GM12878 (cell line): ENCODE data around the gene TMEM198. TPM values are rescaled to one million over a fixed set of nuclear protein-coding genes. Genes with fewer than 3 reads are reported as not detected.

ENCODE experiments used
- ATAC-seq: fragments of 200-7000 bp; cut with Tn5 transposase; 3 replicates; pipeline ENCODE4 v1.9.1; 2020; ENCODE audit warnings: mild to moderate bottlenecking, moderate library complexity
- BruUV-seq: library from RNA; stranded (reverse); fragments of 400-500 nt; replicated peaks from 2 replicates; lab custom pipeline; 2021; lab: Mats Ljungman, UMichigan
- CTCF ChIA-PET: fragments of 300-600 bp; sonication (Branson Sonifier 250); formaldehyde crosslinking; extraction: SDS; loops from one replicate; lab custom pipeline; 2021; ENCODE audit warnings: inconsistent platforms; lab: Yijun Ruan, JAX
- POLR2A ChIA-PET: fragments of 350-600 bp; formaldehyde crosslinking; extraction: SDS; loops from one replicate; lab custom pipeline; 2021; ENCODE audit warnings: inconsistent platforms; lab: Charles Lee
- RAD21 ChIA-PET: fragments of 300-600 bp; sonication (Branson Sonifier 250); formaldehyde crosslinking; loops from one replicate; lab custom pipeline; 2023; ENCODE audit warnings: antibody characterized with exemption; ENCODE audit not compliant: unreplicated experiment; lab: Charles Lee
- SMC1A ChIA-PET: fragments of 300-600 bp; sonication (Branson Sonifier 250); formaldehyde crosslinking; loops from one replicate; lab custom pipeline; 2023; ENCODE audit not compliant: unreplicated experiment, uncharacterized antibody; lab: Charles Lee
- DNase-seq: peaks from one replicate; pipeline ENCODE4 v3.0.0-alpha.2; 2011; ENCODE audit warnings: low read depth, low spot score
- FAIRE-seq: peaks from 3 replicates; lab custom pipeline; 2011; peaks lifted over from hg19 to GRCh38; lab: Jason Lieb, UNC
- H2AFZ ChIP-seq: 2 replicates; pipeline ENCODE4 v1.6.0; 2011; ENCODE audit warnings: low read depth, low read length, control low read depth; ENCODE audit not compliant: control insufficient read depth
- H3K27ac ChIP-seq: 2 replicates; pipeline ENCODE4 v1.5.1; 2011; ENCODE audit warnings: control low read depth; ENCODE audit not compliant: control insufficient read depth, insufficient read depth
- H3K27me3 ChIP-seq, 2 experiments: replicated peaks in 1 of 2; 2 replicates each; pipeline versions ENCODE4 v1.6.0 to v1.6.1; 2011; ENCODE audit warnings: low read length in 1 of 2; ENCODE audit not compliant: control insufficient read depth in 2 of 2, insufficient read depth in 2 of 2
- H3K36me3 ChIP-seq, 2 experiments: 2 replicates each; pipeline ENCODE4 v1.5.1; 2011; ENCODE audit warnings: low read length in 1 of 2; ENCODE audit not compliant: control insufficient read depth in 2 of 2, insufficient read depth in 2 of 2
- H3K4me1 ChIP-seq: 2 replicates; pipeline ENCODE4 v1.6.1; 2011; ENCODE audit warnings: mild to moderate bottlenecking, low read length, moderate library complexity, mixed read lengths; ENCODE audit not compliant: control insufficient read depth, insufficient read depth
- H3K4me2 ChIP-seq: 2 replicates; pipeline ENCODE4 v1.6.0; 2011; ENCODE audit warnings: control low read depth; ENCODE audit not compliant: control insufficient read depth, insufficient read depth
- H3K4me3 ChIP-seq: fragments of 200-600 bp; sonication (generic); 2 replicates; pipeline ENCODE4 v1.5.1; 2016
- H3K79me2 ChIP-seq: 2 replicates; pipeline ENCODE4 v1.6.0; 2011; ENCODE audit warnings: low read length; ENCODE audit not compliant: control insufficient read depth, insufficient read depth
- H3K9ac ChIP-seq: 2 replicates; pipeline ENCODE4 v1.8.0; 2011; ENCODE audit warnings: low read length, control low read depth, mixed read lengths; ENCODE audit not compliant: control insufficient read depth, insufficient read depth
- H3K9me3 ChIP-seq: replicated peaks from 3 replicates; pipeline ENCODE4 v1.5.1; 2011; ENCODE audit warnings: mild to moderate bottlenecking, low read length; ENCODE audit not compliant: control insufficient read depth, insufficient read depth
- H4K20me1 ChIP-seq: 2 replicates; pipeline ENCODE4 v1.6.0; 2011; ENCODE audit not compliant: control insufficient read depth, insufficient read depth
- BMI1 ChIP-seq: fragments of 450-650 bp; IDR thresholded peaks from 2 replicates; pipeline ENCODE4 v1.6.1; 2016; ENCODE audit warnings: mild to moderate bottlenecking, moderate library complexity, borderline replicate concordance
- HDAC6 ChIP-seq: fragments of 200-600 bp; sonication (generic); IDR thresholded peaks from one replicate; pipeline ENCODE4 v1.8.0; 2017; ENCODE audit warnings: antibody characterized with exemption; ENCODE audit not compliant: unreplicated experiment
- IKZF1 ChIP-seq: fragments of 450-650 bp; conservative IDR thresholded peaks from 2 replicates; pipeline ENCODE4 v1.6.1; 2017; ENCODE audit warnings: antibody characterized with exemption, mild to moderate bottlenecking
- LARP7 ChIP-seq: fragments of 450-650 bp; IDR thresholded peaks from 2 replicates; pipeline ENCODE4 v1.6.1; 2017; ENCODE audit warnings: mild to moderate bottlenecking
- PAX8 ChIP-seq: fragments of 450-650 bp; IDR thresholded peaks from 2 replicates; pipeline ENCODE4 v1.6.1; 2017; ENCODE audit warnings: mild to moderate bottlenecking, moderate library complexity
- POLR2AphosphoS2 ChIP-seq: IDR thresholded peaks from 2 replicates; pipeline ENCODE4 v1.6.1; 2011; ENCODE audit warnings: low read depth, mild to moderate bottlenecking, low read length, improper control_type of control experiment, moderate library complexity
- RELB ChIP-seq: fragments of 450-650 bp; IDR thresholded peaks from 2 replicates; pipeline ENCODE4 v1.6.1; 2017; ENCODE audit warnings: low read depth, mild to moderate bottlenecking, moderate library complexity
- RFX5 ChIP-seq: IDR thresholded peaks from 2 replicates; pipeline ENCODE4 v1.6.1; 2011; ENCODE audit warnings: low read depth, low read length, improper control_type of control experiment
- SIN3A ChIP-seq: IDR thresholded peaks from 2 replicates; pipeline ENCODE4 v1.6.1; 2012; ENCODE audit warnings: low read depth, low read length, improper control_type of control experiment
- SMC3 ChIP-seq: IDR thresholded peaks from 2 replicates; pipeline ENCODE4 v1.6.1; 2011; ENCODE audit warnings: low read length, improper control_type of control experiment, borderline replicate concordance
- SPI1 ChIP-seq: IDR thresholded peaks from 2 replicates; pipeline ENCODE4 v1.6.1; 2011; ENCODE audit warnings: low read depth, mild to moderate bottlenecking, low read length, moderate library complexity, borderline replicate concordance; ENCODE audit not compliant: insufficient read depth
- SUPT20H ChIP-seq: IDR thresholded peaks from 2 replicates; pipeline ENCODE4 v1.6.1; 2011; ENCODE audit warnings: low read depth, mild to moderate bottlenecking, low read length, moderate library complexity, borderline replicate concordance; ENCODE audit not compliant: control insufficient read depth
- TAF1 ChIP-seq: IDR thresholded peaks from 2 replicates; pipeline ENCODE4 v1.6.1; 2011; ENCODE audit warnings: mild to moderate bottlenecking, low read depth, low read length, borderline replicate concordance
- WGBS: methylation state at CpG from one replicate; pipeline ENCODE4 v1.1.6; 2016; ENCODE audit warnings: low lambda C conversion rate; ENCODE audit not compliant: insufficient replicate concordance, insufficient coverage; ENCODE audit errors: missing lambda C conversion rate; 5-methylcytosine and 5-hydroxymethylcytosine counted together
- in situ Hi-C: fragments of 300-500 bp; cut with MboI; formaldehyde crosslinking; loops from 9 replicates; pipeline ENCODE4 v1.14.3; 2018; ENCODE audit warnings: mixed read lengths
- intact Hi-C: fragments of 100-400 bp; cut with micrococcal nuclease; formaldehyde crosslinking; loops from one replicate; pipeline ENCODE4 v1.14.2; 2022; ENCODE audit not compliant: unreplicated experiment
- polyA plus RNA-seq, 11 experiments: library from polyadenylated mRNA; depleted of rRNA in 4 of 11; unstranded in 6 of 11; stranded (reverse) in 5 of 11; fragments of >200 nt; fragmentation: Nextera tagmentation in 4 of 11; fragmentation: Illumina TruSeq in 1 of 11; extraction: Ambion mirVana in 4 of 11; extraction: Trizol in 1 of 11; gene quantifications; 1 replicate in 1 of 11; 2 replicates in 10 of 11; pipeline versions ENCODE4 v1.2.1 to v1.2.3, GENCODE V29; 2011 to 2016; ENCODE audit warnings: inconsistent platforms in 2 of 11, missing spikeins in 2 of 11, low read depth in 1 of 11
- total RNA-seq, 4 experiments: library from RNA; depleted of rRNA in 3 of 4; stranded (reverse); fragments of >200 nt in 3 of 4; fragmentation: Illumina TruSeq in 1 of 4; extraction: Trizol in 1 of 4; gene quantifications; 2 replicates each; pipeline versions ENCODE4 v1.2.1 to v1.2.3, GENCODE V29; 2013 to 2021
- TF ChIP-seq, protein P1 (sequence below): IDR thresholded peaks from 2 replicates; pipeline ENCODE4 v1.6.1; 2012; ENCODE audit warnings: mild to moderate bottlenecking, low read depth, low read length
- TF ChIP-seq, protein P2 (sequence below): IDR thresholded peaks from 2 replicates; pipeline ENCODE4 v1.6.1; 2011; ENCODE audit warnings: mild to moderate bottlenecking, low read depth, low read length, moderate library complexity; ENCODE audit not compliant: insufficient replicate concordance
- TF ChIP-seq, protein P3 (sequence below): IDR thresholded peaks from 2 replicates; pipeline ENCODE4 v1.6.1; 2011; ENCODE audit warnings: low read depth, low read length, improper control_type of control experiment, borderline replicate concordance

The TMEM198 gene
- total and polyA plus RNA-seq, 10 of the 15 experiments (the other 5 are each of a cell fraction or from before 2014, with no cell fraction given): 0.16 to 1.2 (median 0.65) TPM; not detected in 2

DNA sequence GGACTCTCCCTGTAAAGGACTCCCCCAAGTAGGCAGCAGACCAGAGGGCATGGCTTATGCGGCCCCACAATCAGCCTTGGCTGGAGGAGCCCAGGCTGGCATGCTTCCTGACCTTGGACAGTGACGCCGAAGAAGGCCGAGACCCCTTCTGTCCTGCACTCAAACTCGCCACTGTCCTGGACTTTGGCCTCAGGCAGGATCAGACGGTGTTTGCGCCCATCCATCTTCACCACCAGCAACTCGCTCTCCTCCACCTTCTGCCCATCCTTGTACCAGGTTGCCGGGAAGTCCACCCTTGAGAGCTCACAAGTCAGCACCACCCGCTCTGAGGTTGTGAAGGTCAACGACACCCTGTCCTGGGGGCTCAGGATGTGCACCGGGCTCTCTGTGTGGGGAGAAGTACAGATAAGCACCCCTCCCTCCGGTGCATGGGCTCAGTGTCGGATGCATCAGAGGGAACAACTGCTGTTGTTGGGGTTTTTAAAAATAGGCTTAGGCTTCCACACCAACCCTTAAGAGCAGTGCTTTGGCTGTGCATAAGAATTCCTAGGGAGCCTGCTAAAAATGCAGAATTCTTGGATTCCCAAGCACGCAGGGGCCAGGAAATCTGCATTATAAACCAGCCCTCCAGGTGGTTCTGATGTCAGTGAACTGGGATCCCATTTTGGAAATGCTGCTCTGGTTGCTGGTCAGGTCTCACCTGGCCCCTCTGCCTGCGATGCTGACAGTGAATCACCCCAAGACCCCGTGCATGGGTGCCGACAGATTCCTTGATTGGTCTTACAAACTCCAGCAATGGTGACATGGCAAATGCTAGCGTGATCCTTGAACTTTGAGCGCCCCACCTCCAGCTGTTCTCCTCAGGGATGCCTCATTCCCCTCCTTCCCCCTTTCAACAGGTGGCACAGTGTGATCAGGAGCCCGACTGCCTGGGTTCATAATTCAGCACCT, 21.6 kb downstream of the TMEM198 start:
- CTCF ChIA-PET: no interaction called here
- H3K9ac ChIP-seq: no peak overlapping the region
- no peaks in the 10 kb centered on the region for H3K79me2 ChIP-seq
- RAD21 ChIA-PET: no interaction called here
- intact Hi-C loops: no loop called here
- H3K27ac ChIP-seq: no peak overlapping the region
- no peak for DNase-seq
- POLR2A ChIA-PET: no interaction called here
- H3K27me3 ChIP-seq: peaks cover 0 to 3% of the 10 kb centered on the region in 2 experiments; a peak in 2 of 4 replicates
- H3K4me2 ChIP-seq: no peak overlapping the region
- no peaks in the 10 kb centered on the region for H4K20me1 ChIP-seq
- no peak overlapping the region for H2AFZ ChIP-seq
- no peaks in the 10 kb centered on the region for H3K4me1 ChIP-seq
- no peaks in the 10 kb centered on the region for H3K36me3 ChIP-seq
- H3K4me3 ChIP-seq: no peak overlapping the region
- SMC1A ChIA-PET: no interaction called here
- FAIRE-seq: no peak
- TF ChIP-seq, protein P1, sequence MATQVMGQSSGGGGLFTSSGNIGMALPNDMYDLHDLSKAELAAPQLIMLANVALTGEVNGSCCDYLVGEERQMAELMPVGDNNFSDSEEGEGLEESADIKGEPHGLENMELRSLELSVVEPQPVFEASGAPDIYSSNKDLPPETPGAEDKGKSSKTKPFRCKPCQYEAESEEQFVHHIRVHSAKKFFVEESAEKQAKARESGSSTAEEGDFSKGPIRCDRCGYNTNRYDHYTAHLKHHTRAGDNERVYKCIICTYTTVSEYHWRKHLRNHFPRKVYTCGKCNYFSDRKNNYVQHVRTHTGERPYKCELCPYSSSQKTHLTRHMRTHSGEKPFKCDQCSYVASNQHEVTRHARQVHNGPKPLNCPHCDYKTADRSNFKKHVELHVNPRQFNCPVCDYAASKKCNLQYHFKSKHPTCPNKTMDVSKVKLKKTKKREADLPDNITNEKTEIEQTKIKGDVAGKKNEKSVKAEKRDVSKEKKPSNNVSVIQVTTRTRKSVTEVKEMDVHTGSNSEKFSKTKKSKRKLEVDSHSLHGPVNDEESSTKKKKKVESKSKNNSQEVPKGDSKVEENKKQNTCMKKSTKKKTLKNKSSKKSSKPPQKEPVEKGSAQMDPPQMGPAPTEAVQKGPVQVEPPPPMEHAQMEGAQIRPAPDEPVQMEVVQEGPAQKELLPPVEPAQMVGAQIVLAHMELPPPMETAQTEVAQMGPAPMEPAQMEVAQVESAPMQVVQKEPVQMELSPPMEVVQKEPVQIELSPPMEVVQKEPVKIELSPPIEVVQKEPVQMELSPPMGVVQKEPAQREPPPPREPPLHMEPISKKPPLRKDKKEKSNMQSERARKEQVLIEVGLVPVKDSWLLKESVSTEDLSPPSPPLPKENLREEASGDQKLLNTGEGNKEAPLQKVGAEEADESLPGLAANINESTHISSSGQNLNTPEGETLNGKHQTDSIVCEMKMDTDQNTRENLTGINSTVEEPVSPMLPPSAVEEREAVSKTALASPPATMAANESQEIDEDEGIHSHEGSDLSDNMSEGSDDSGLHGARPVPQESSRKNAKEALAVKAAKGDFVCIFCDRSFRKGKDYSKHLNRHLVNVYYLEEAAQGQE: no peak
- TF ChIP-seq, protein P2, sequence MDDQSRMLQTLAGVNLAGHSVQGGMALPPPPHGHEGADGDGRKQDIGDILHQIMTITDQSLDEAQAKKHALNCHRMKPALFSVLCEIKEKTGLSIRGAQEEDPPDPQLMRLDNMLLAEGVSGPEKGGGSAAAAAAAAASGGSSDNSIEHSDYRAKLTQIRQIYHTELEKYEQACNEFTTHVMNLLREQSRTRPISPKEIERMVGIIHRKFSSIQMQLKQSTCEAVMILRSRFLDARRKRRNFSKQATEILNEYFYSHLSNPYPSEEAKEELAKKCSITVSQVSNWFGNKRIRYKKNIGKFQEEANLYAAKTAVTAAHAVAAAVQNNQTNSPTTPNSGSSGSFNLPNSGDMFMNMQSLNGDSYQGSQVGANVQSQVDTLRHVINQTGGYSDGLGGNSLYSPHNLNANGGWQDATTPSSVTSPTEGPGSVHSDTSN: no peak
- TF ChIP-seq RELB (no peak), TAF1 (no peak), SPI1 (no peak), BMI1 (no peak), LARP7 (no peak), SUPT20H (no peak), HDAC6 (no peak), RFX5 (no peak), IKZF1 (no peak), SMC3 (no peak), SIN3A (no peak), PAX8 (no peak), POLR2AphosphoS2 (no peak)
- TF ChIP-seq, protein P3, sequence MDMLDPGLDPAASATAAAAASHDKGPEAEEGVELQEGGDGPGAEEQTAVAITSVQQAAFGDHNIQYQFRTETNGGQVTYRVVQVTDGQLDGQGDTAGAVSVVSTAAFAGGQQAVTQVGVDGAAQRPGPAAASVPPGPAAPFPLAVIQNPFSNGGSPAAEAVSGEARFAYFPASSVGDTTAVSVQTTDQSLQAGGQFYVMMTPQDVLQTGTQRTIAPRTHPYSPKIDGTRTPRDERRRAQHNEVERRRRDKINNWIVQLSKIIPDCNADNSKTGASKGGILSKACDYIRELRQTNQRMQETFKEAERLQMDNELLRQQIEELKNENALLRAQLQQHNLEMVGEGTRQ: no peak
- TF ChIP-seq, all 136 proteins: peak for 0
- H3K9me3 ChIP-seq: no peaks in the 10 kb centered on the region
- WGBS: 27% methylated on average over 21 of the region's 21 CpGs
- no TSS peak for BruUV-seq
- ATAC-seq: no peak
- in situ Hi-C loops: no loop called here
